Stimulated activated CD8-positive, alpha-beta memory T cell treated with anti-CD3 and anti-CD28 coated beads, Interleukin-7, amount 100 ng/mL, for 24 hours (primary cell): Measurements from ENCODE around the gene CBLIF.
"Not testable (repeated sequence)": the region's sequence is repeated elsewhere in the genome, so short reads cannot be mapped to it uniquely, and the experiment has no call there.

Source experiments
- DNase-seq: peaks from one replicate; pipeline ENCODE4 v3.0.0-alpha.2; 2020; ENCODE audit warnings: low read depth

The CBLIF gene

DNA sequence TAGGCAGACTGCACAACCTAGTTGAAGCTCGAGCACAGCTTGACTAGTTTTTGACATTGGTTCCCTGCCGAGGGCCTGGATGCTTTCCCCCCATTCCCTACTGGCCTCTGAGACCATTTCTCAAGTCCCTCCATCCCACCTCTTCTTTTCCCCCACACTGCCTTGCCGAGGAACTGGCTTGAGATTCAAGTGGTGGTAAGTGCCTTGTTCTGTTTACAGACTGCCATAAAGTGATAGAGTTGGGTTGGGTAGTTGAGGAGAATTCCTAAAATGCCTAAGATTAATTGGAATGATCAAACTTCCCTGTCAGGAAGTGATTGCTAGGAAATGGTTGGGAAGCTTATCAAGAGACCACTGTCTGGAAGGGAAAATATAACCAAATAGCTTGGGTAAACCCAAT is 50.9 kb downstream of the CBLIF start:
- DNase-seq: no peak

- no peak for DNase-seq
Observed at GRCh38 chr11:59792507-59792906, 52.8 kb downstream of the CBLIF start.

- DNase-seq: no peak
Observed at GRCh38 chr11:59791639-59792038, 53.7 kb downstream of the CBLIF start.

- DNase-seq: no peak
Observed at GRCh38 chr11:59787816-59788215, 57.5 kb downstream of the CBLIF start.

GRCh38 chr11:59787255-59787588 is 58.1 kb downstream of the CBLIF start:
- DNase-seq: no peak

DNA sequence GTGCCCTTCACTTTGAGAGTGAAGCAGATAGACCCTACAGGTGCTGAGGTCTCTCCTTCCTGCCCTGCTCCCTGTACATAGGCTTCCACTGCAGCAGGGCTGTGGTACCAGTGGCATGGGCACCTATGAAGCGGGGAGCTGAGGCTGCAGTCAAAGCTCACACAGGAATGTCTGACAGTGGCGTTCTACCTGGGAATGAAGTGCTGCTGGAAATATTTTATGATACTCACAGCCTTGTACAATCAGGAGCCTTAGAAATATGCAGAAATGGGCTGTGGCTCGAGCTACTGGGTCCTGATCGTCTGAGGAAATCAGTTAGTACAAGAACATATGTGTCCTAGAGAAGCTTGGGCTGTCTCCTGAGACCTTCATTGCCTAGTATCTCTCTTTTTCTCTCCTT is 59.5 kb downstream of the CBLIF start:
- no peak for DNase-seq

- not testable (repeated sequence) for DNase-seq
Observed at GRCh38 chr11:59784441-59784840, 60.9 kb downstream of the CBLIF start.

DNA sequence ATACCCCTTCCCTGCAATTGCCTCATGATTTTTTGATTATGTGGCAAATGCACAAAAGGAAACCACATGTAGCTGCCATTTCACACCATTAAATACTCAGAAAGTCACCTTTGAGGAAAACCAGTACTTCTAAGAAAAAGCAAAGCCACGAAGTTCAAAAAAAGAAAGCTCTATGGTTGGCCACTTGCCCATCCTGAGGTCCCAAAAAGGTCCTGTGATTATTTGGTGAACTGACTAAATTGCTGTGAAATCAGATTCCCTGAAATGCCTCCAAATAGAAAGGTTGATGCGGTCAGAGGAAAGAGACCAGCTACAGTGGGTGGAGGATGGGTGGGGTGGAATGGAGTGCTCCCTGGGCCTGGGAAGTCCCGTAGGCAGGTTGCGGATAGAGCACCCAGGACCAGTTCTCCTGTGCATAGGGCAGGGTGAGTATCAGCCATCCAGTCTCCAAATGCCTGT is 61.6 kb downstream of the CBLIF start:
- DNase-seq: no peak

GRCh38 chr11:59782080-59782479 is 63.2 kb downstream of the CBLIF start:
- DNase-seq: no peak

DNA sequence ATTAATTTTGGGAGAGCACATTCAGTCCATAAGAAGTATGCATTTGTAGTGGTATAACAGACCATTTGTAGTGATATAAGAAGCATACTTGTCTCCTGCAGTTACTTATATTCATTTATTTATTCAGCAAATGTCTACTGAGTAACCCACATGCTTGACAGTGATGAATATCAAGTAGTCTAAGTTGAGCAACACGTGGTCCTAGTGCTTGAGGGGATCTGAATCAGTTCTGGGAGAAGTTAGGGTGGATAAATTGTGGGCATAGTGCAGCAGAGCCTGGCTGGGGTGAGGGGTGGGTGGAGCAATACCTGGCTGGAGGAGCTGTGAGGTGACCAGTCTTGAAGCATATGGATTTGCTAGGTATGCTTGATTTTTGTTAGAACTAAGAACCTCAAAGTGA is 65.8 kb downstream of the CBLIF start:
- no peak for DNase-seq
